GM18517 (cell line): ENCODE results near the gene NDST4.

ENCODE experiments used
- ATAC-seq: cut with Tn5 transposase; IDR thresholded peaks from one replicate; pipeline ENCODE4 v1.9.1; 2021; ENCODE audit warnings: mild to moderate bottlenecking, moderate library complexity; ENCODE audit not compliant: unreplicated experiment

Gene NDST4

DNA sequence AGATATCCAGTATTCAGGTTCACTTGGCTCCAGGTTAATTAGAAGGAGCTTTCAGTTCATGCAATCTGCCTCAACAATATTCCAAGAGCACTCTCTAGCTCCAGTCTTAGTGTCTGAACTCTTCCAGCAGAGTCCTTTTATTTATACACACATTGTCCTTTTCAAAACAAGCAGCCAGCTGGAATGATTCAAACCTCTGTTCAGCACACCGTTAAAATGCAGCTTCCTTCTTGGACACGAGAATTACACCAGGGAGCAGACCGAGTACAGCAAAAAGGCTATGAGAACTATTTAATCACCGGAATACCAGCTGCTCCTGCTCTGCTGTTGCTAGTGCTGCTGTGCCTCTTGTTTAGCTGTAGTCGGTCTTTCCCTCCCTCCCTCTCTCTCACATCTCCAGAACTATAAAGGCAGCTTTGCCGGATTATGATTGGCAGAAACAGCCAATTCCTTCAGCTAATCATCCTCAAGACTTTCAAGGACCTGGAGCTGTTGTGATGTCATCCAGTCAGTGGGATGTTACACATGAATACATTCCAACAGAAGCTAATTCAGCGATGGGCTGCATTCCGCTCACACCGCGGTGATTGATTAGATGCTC lies at the start of gene NDST4:
Gene NDST4 (minus strand): TSS at position 115 of the 601 bp plus-strand sequence. CDS start 36,584 bp downstream, outside the sequence.
- ATAC-seq = no peak

DNA sequence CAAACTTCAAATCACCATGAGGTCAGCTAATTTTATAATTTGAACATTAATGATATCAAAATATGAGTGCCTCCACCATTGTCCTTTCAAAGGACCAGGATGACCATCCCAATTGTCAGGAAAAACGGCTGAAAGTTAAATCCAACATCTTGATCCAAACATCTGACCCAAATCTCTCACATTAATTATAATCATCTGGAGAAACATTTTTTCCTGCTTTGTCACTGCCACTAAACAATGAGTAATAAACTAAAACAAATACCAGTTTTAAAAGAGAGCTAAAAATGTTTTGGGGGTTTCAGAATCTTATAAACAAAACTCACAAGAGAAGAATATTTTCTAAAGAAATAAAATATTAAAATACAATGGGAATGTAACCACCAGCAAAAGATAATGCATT lies 45.7 kb upstream of the NDST4 start:
- no peak for ATAC-seq

- ATAC-seq = no peak
Measured at GRCh38 chr4:115158296-115158695, 44.9 kb upstream of the NDST4 start.

DNA sequence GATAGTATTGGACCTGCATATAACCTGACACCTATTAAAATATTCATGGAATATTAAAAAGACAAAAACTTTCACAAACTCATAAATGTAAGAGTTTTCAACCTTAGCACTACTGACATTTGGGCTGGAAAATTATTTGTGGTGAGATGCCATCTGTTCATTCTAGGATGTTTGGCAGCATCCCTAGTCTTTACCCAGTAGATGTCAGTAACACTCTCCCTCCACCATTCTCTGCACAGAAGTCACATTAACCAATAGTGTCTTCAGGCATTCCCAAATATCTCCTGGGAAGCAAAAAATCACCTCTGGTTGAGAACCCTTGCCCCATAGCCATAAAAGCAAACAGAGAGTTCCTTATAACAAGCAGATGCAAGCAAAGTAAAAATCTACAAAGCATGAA lies 41.4 kb upstream of the NDST4 start:
- no peak for ATAC-seq

GRCh38 chr4:115152965-115153364 lies 39.5 kb upstream of the NDST4 start:
- ATAC-seq = no peak

- ATAC-seq = peak; percentile 85
Measured at GRCh38 chr4:115152081-115152480, 38.7 kb upstream of the NDST4 start.

- ATAC-seq = no peak
Measured at GRCh38 chr4:115149106-115149505, 35.7 kb upstream of the NDST4 start.

- no peak for ATAC-seq
Measured at GRCh38 chr4:115145393-115146160, 32.2 kb upstream of the NDST4 start.

DNA sequence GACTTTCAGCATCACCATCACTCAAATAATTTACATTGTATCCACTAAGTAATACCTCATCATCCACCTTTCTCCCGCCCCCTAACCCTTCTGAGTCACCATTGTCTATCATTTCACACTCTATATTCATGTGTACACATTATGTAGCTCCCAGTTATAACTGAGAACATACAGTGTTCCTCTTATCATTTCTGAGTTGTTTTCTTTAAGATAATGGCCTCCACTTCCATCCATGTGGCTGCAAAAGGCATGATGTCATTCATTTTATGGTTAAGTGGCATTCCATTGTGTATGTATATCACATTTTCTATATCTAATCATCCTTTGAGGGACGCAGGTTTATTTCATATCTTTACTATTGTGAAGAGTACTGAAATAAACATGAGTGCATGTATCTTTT lies 14.6 kb upstream of the NDST4 start:
- ATAC-seq = no peak

GRCh38 chr4:115126491-115126890 lies 13.1 kb upstream of the NDST4 start:
- ATAC-seq = no peak

GRCh38 chr4:115121351-115122043 lies 8.1 kb upstream of the NDST4 start:
- no peak for ATAC-seq

DNA sequence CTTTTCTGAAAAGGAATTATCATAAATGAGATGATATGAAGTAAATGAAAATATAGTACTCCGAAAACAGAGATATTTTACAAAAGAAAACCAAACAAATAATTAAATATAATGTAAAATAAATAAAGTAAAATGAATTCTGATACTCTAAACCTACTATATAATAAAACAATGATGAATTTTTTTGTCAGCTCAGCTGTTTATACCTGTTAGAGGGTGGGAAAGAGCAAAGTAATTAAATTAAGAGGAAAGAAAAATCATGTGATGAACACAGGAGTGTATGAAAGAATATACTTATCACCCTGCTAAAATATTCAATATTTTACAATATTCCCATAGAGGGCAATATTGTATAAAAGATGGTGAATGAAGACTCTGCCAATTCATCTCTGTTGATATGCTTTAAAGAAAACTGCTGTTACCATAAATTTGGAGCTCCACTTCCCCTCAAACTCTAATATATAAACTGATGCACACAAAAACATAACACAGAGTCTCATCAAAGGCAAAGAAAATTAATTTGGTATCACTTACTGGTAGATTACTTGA lies 6.5 kb upstream of the NDST4 start:
- ATAC-seq = no peak

DNA sequence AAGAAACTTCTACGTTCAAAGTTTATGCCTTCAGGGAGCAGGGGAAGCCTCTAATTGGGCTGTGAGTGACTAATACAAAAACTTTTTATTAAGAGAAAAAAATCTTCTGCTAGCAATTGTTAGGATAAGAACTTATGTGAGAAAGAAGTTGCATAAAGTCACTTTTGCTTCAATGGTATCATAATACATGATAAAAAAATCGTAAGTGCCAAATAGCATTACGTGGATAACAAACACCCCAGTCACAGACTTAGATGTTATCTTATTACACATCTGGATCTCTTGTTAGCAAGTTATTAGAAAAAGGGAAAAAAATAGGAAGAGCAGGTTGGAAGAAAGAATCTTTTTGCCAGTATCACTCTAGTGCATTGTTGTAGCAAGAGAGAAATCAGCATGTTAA lies 4.2 kb upstream of the NDST4 start:
- ATAC-seq = no peak

DNA sequence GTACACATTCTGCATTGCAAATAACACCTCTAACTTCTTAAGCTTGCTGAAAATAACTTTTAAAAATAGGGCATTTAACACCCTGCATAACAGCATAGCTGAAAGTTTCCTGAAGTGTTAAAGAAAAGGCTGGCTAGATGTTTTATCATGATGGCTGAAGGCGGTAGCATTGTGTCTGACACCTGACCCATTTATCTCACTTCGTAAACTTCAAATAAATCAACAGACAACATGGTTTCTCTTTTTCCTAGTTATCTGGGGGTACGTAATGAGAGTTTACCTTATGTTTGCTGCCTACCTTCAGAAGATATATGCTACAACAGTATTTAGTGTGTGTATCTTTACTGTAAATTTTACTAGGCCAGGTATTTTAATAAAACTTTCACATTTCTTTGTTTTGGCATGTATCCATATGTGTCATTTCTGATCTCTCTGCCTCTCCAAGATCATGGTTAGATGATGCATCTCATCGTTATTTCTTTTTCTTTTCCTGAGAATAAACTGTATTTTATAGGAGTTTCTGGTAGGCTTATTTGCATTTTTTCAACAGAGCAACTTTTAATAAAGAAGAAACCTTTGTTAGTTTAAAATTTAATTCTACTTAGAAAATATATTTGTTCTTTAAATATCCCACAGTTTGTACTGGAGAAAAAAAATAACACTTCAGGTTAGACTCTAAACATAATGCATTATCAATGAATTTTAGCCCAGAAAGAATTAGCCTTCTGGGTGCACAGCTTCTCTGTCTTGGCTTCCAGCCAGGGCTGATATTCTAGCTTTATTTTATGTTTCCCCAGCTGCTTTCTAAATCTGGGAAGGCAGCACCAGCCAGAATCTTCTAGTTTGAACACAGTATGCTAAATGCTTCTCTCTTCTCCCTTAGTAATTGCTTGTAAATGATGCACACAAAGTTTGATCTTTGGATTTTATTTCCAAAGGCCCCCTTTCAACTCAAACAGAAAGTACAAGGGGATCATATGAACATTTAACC lies 2.9 kb downstream of the NDST4 start:
- no peak for ATAC-seq

- no peak for ATAC-seq
Measured at GRCh38 chr4:115108850-115109249, 4.6 kb downstream of the NDST4 start.

- no peak for ATAC-seq
Measured at GRCh38 chr4:115107411-115107810, 6.0 kb downstream of the NDST4 start.

- no peak for ATAC-seq
Measured at GRCh38 chr4:115101675-115102074, 11.7 kb downstream of the NDST4 start.

- peak; percentile 82 for ATAC-seq
Measured at GRCh38 chr4:115090483-115091075, 22.8 kb downstream of the NDST4 start.

DNA sequence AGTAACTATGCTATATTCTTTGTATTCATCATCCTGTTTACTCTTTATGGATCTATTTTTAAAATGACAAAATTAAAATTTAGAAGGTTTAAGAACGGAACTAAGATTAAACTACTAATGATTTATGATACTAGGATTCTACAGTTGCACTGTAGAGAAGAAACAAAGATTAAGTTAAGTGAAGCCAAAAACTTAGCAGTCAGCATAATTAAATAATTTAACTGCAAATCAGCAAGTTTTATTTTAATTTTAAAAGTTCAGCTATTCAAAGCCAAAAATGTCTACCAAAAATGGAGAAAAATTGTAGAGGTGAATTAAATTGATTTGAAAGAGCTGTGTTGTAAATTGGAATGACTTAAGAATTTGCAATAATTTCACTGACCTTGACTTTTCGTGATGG lies 30.8 kb downstream of the NDST4 start:
- no peak for ATAC-seq

DNA sequence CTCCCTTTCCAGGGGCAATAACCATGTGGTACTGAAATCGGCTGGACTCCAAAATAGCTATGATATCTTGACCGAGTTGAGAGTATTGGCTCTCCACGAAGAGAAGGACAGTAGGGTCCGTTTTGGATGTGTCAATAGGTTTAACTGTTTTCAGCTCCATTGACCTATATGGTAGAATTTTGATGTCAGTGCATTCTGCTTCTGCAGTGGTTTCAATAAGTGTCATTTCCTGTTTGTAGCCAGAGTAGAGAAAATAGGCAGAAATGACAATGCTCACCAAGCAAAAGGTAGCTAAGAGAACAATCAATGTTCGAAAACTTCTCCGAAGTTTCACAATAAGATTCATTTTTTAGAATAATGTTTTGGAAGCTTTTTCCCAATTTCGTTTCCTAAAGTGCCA lies 36.7 kb downstream of the NDST4 start:
- no peak for ATAC-seq
